Measurements from ENCODE around the gene ABL2.

DNA sequence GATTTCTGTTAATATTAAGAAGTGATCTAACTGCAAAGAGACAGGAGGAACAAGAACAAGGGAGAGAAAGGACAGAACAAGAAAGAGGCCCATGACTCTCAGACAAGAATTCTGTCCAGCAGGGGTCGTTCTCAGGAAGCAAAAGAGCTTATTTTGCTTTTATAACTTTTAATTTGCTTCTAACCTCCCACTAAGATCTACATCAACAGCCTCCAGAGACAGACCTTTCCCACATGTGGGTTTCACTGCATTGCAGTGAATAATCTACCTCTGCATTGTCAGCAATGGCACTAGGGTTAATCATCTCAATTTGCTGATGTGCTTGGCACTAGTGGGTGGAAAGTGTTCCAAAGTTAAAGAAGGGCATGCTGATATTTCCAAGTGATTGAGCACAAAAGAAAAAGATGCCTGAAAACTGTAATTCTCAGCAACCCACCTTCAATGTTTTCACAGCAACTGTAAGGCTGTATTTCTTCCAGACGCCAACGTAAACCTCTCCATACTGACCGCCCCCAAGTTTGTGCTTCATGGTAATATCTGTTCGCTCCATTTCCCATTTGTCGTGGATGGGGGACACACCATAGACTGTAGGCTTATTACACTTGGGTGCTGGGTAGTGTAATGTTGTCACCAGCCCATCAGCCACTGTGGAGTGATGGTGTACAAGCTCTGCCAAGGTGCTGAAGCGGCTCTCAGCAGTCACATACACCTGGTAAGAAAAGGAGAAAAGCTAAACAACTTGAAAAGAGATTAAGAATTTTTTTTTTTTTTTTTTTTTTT is 108.1 kb downstream of the ABL2 start:
- TF ChIP-seq, protein P1, sequence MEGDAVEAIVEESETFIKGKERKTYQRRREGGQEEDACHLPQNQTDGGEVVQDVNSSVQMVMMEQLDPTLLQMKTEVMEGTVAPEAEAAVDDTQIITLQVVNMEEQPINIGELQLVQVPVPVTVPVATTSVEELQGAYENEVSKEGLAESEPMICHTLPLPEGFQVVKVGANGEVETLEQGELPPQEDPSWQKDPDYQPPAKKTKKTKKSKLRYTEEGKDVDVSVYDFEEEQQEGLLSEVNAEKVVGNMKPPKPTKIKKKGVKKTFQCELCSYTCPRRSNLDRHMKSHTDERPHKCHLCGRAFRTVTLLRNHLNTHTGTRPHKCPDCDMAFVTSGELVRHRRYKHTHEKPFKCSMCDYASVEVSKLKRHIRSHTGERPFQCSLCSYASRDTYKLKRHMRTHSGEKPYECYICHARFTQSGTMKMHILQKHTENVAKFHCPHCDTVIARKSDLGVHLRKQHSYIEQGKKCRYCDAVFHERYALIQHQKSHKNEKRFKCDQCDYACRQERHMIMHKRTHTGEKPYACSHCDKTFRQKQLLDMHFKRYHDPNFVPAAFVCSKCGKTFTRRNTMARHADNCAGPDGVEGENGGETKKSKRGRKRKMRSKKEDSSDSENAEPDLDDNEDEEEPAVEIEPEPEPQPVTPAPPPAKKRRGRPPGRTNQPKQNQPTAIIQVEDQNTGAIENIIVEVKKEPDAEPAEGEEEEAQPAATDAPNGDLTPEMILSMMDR (IDR thresholded peaks at IDR 0.05) = peak; percentile 25 to 68
- TF ChIP-seq EP300 (IDR thresholded peaks at IDR 0.05) (no peak), POLR2A (IDR thresholded peaks at IDR 0.05) (no peak)
